Activated naive CD8-positive, alpha-beta T cell (primary cell): Measurements from ENCODE around the gene LCN15.
"Not testable (repeated sequence)": the region's sequence is repeated elsewhere in the genome, so short reads cannot be mapped to it uniquely, and the experiment has no call there.

ENCODE experiments used
- H3K27ac Mint-ChIP-seq: one replicate; pipeline ENCODE4 v1.8.0; 2021; ENCODE audit warnings: mixed read lengths
- H3K27me3 Mint-ChIP-seq: one replicate; pipeline ENCODE4 v1.8.0; 2021; ENCODE audit warnings: mixed read lengths
- H3K36me3 Mint-ChIP-seq: one replicate; pipeline ENCODE4 v1.8.0; 2021; ENCODE audit warnings: mixed read lengths
- H3K4me1 Mint-ChIP-seq: one replicate; pipeline ENCODE4 v1.8.0; 2021; ENCODE audit warnings: low read depth, mixed read lengths
- H3K4me3 Mint-ChIP-seq: one replicate; pipeline ENCODE4 v1.8.0; 2021; ENCODE audit warnings: mild to moderate bottlenecking, mixed read lengths
- H3K9me3 Mint-ChIP-seq: one replicate; pipeline ENCODE4 v1.8.0; 2021; ENCODE audit warnings: low read depth, mixed read lengths

The LCN15 gene

GRCh38 chr9:136787690-136788400 lies 23.5 kb upstream of the LCN15 start:
- peaks cover 20% of the 10 kb centered on the region for H3K4me1 Mint-ChIP-seq
- no peaks in the 10 kb centered on the region for H3K36me3 Mint-ChIP-seq
- H3K4me3 Mint-ChIP-seq = no peak overlapping the region
- H3K9me3 Mint-ChIP-seq = no peaks in the 10 kb centered on the region
- H3K27me3 Mint-ChIP-seq = peaks cover 2% of the 10 kb centered on the region
- no peak overlapping the region for H3K27ac Mint-ChIP-seq

DNA sequence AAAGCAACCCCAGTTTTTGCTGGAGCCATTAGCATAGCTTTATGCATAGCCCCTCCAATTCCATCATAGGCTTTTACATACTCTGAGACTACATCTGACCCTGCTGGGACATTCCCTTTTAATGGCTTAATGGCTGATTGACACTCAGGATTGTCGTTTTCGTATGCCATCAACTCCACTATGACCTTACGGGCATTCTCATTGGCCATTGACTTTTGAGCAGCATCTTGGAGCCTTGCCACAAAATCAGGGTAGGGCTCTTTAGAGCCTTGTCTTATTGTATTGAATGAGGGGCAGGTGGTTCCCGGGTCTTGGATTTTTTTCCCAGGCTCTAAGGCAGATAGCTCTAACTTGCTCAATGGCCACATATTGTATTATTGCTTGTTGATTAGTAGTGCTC lies 22.7 kb upstream of the LCN15 start:
- peaks cover 15% of the 10 kb centered on the region for H3K4me1 Mint-ChIP-seq
- not testable (repeated sequence) for H3K27ac Mint-ChIP-seq, H3K36me3 Mint-ChIP-seq, H3K27me3 Mint-ChIP-seq, H3K4me3 Mint-ChIP-seq, H3K9me3 Mint-ChIP-seq

DNA sequence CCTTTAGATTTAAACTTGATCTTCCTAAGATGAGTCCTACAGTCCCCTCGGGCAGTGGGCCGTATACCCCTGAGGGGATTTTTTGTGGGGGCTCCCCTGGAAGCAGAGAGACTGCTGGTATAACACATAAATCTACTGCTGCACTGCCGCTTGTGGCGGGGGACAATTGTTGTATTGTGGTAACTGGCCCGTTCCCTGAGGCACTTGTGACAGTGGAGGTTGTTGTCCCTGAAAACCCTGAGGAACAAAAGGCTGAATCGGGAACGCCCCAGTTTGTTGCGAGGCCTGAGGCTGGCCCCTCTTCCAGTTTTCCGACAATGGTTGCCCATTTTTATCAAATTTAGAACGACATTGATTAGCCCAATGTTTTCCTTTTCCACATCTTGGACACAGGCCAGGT lies 22.1 kb upstream of the LCN15 start:
- peaks cover 2% of the 10 kb centered on the region for H3K27me3 Mint-ChIP-seq
- no peak overlapping the region for H3K27ac Mint-ChIP-seq
- H3K9me3 Mint-ChIP-seq = no peaks in the 10 kb centered on the region
- H3K4me3 Mint-ChIP-seq = no peak overlapping the region
- peaks cover 14% of the 10 kb centered on the region for H3K4me1 Mint-ChIP-seq
- H3K36me3 Mint-ChIP-seq = no peaks in the 10 kb centered on the region

DNA sequence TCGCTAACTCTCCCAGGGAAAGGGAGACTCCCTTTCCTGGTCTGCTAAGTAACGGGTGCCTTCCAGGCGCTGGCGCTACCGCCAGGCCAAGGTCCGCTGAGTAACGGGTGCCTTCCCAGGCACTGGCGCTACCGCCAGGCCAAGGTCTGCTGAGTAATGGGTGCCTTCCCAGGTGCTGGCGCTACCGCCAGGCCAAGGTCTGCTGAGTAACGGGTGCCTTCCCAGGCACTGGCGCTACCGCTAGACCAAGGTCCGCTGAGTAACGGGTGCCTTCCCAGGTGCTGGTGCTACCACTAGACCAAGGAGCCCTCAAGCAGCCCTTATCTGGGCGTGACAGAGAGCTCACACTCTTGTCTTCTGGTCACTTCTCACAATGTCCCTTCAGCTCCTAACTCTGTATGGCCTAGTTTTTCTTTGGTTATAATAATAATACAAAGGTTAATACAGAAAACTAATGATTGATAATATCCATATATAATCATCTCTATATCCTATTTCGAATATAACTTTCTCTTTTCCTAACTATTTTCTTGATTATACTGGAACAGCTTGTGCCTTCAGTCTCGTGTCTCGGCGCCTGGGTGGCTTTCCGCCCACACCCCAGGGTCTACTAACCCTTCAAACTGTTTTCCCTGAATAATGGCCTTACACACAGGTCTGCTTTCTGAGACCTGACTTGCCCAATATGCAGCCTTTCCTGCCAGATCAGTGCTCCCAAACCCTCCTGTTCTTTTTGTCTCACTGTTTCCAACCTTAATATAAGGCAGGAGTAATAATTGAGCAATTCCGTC lies 21.4 kb upstream of the LCN15 start:
- H3K36me3 Mint-ChIP-seq, H3K9me3 Mint-ChIP-seq, H3K4me3 Mint-ChIP-seq, H3K27me3 Mint-ChIP-seq, H3K27ac Mint-ChIP-seq: not testable (repeated sequence)
- peaks cover 14% of the 10 kb centered on the region for H3K4me1 Mint-ChIP-seq

DNA sequence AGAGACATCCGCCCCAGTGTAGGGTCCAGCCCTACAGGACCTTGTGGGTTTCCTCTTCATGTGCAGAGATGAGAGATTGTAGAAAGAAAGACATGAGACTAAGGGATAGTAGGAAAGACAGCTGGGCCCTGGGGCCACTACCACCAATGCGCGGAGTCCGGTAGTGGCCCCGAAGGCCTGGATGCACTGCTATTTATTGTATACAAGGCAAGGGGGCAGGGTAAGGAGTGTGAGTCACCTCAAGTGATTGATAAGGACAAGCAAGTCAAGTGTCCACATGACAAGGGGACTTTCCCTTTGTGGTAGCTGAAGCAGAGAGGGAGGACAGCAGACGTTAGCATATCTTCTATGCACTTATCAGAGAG lies 20.7 kb upstream of the LCN15 start:
- H3K36me3 Mint-ChIP-seq = no peaks in the 10 kb centered on the region
- H3K27me3 Mint-ChIP-seq = peaks cover 2% of the 10 kb centered on the region
- no peaks in the 10 kb centered on the region for H3K9me3 Mint-ChIP-seq
- no peak overlapping the region for H3K4me3 Mint-ChIP-seq
- H3K4me1 Mint-ChIP-seq = peaks cover 10% of the 10 kb centered on the region
- H3K27ac Mint-ChIP-seq = no peak overlapping the region

- Mint-ChIP-seq H3K27ac (no peak overlapping the region), H3K9me3 (no peaks in the 10 kb centered on the region), H3K36me3 (no peaks in the 10 kb centered on the region), H3K4me1 (peaks cover 10% of the 10 kb centered on the region), H3K4me3 (no peak overlapping the region), H3K27me3 (peaks cover 2% of the 10 kb centered on the region)
Observed at GRCh38 chr9:136784249-136784996, 20.1 kb upstream of the LCN15 start.

DNA sequence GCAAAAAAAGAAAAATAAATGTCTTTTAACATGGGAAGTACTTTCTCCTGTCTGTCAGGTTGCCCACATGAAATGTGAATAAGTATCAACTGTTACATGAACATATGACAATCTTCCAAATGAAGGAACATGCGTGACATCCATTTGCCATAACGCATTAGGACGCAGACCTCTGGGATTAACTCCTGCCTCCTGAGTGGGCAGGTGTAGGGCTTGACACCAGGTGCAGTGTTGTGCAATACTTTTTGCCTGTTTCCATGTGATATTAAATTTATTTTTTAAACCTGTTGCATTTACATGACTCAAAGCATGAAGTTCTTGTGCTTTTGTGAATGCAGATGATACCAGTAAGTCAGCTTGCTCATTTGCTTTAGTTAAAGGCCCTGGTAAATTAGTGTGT lies 18.1 kb upstream of the LCN15 start:
- Mint-ChIP-seq H3K4me1 (peaks cover 4% of the 10 kb centered on the region), H3K27ac (no peak overlapping the region), H3K4me3 (no peak overlapping the region), H3K36me3 (no peaks in the 10 kb centered on the region), H3K27me3 (peaks cover 2% of the 10 kb centered on the region), H3K9me3 (no peaks in the 10 kb centered on the region)

GRCh38 chr9:136779808-136780207 lies 15.5 kb upstream of the LCN15 start:
- Mint-ChIP-seq H3K27me3 (no peaks in the 10 kb centered on the region), H3K36me3 (no peaks in the 10 kb centered on the region), H3K4me3 (no peak overlapping the region), H3K9me3 (no peaks in the 10 kb centered on the region), H3K4me1 (peaks cover 1% of the 10 kb centered on the region), H3K27ac (no peak overlapping the region)

GRCh38 chr9:136777359-136777758 lies 13.0 kb upstream of the LCN15 start:
- no peaks in the 10 kb centered on the region for H3K9me3 Mint-ChIP-seq
- no peak overlapping the region for H3K27ac Mint-ChIP-seq
- H3K36me3 Mint-ChIP-seq = peaks cover 2% of the 10 kb centered on the region
- H3K4me3 Mint-ChIP-seq = no peak overlapping the region
- peaks cover 1% of the 10 kb centered on the region for H3K4me1 Mint-ChIP-seq
- no peaks in the 10 kb centered on the region for H3K27me3 Mint-ChIP-seq

- Mint-ChIP-seq H3K27me3 (no peaks in the 10 kb centered on the region), H3K27ac (no peak overlapping the region), H3K9me3 (no peaks in the 10 kb centered on the region)
Observed at GRCh38 chr9:136776947-136777346, 12.6 kb upstream of the LCN15 start.

GRCh38 chr9:136775191-136775590 lies 10.9 kb upstream of the LCN15 start:
- Mint-ChIP-seq H3K27me3 (no peaks in the 10 kb centered on the region), H3K4me3 (no peak overlapping the region), H3K9me3 (no peaks in the 10 kb centered on the region), H3K4me1 (peaks cover 3% of the 10 kb centered on the region), H3K27ac (no peak overlapping the region), H3K36me3 (peaks cover 2% of the 10 kb centered on the region)

More at GRCh38 chr9:136776947-136777346, 12.6 kb upstream of the LCN15 start:
- no peak overlapping the region for H3K4me3 Mint-ChIP-seq
- H3K4me1 Mint-ChIP-seq = peaks cover 1% of the 10 kb centered on the region
- H3K36me3 Mint-ChIP-seq = peaks cover 2% of the 10 kb centered on the region

- H3K4me1 Mint-ChIP-seq = peaks cover 4% of the 10 kb centered on the region
- no peak overlapping the region for H3K4me3 Mint-ChIP-seq
- H3K27me3 Mint-ChIP-seq = no peaks in the 10 kb centered on the region
- no peaks in the 10 kb centered on the region for H3K9me3 Mint-ChIP-seq
- peaks cover 2% of the 10 kb centered on the region for H3K36me3 Mint-ChIP-seq
- no peak overlapping the region for H3K27ac Mint-ChIP-seq
Observed at GRCh38 chr9:136774416-136775045, 10.2 kb upstream of the LCN15 start.

DNA sequence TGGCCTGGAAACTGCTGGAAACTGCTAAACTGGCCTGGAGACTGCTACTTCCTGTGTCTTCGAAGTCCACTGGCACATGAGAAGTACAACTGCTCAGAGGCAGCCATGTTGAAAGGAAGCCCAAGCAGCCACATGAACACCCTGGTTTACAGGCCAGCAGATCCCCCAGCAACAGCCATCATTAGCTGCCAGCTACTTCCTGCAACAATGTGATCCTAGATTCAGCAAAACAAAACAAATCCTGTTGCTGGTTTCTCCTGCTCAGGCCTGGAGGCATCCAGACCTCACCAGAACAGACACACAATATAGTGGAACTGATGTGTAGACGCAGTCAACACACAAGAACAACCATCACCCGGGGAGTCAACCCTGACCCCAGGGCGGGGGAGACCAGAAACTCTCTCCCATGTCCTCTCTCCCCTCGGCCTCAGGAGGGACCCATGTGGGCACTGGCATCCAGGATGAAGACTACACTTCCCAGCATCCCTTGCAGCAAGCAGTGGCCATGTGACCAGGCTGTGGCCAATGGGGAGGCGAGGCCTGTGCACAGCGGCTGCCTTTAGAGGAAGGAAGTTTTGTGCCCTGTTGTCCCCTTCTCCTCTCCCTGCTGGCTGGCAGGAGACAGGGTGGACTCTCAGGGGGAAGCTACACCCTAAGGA lies 9.2 kb upstream of the LCN15 start:
- H3K9me3 Mint-ChIP-seq = no peaks in the 10 kb centered on the region
- peaks cover 4% of the 10 kb centered on the region for H3K4me1 Mint-ChIP-seq
- peaks cover 2% of the 10 kb centered on the region for H3K36me3 Mint-ChIP-seq
- no peak overlapping the region for H3K27ac Mint-ChIP-seq
- no peak overlapping the region for H3K4me3 Mint-ChIP-seq
- H3K27me3 Mint-ChIP-seq = no peaks in the 10 kb centered on the region

- Mint-ChIP-seq H3K27ac (peak overlapping the region; percentile 47), H3K36me3 (peaks cover 2% of the 10 kb centered on the region), H3K27me3 (no peaks in the 10 kb centered on the region), H3K4me1 (peaks cover 6% of the 10 kb centered on the region), H3K4me3 (no peak overlapping the region), H3K9me3 (no peaks in the 10 kb centered on the region)
Observed at GRCh38 chr9:136771907-136772415, 7.6 kb upstream of the LCN15 start.
